ENCODE results near the gene RALGPS1. TPM values are rescaled to one million over a fixed set of nuclear protein-coding genes. Genes with fewer than 3 reads are reported as not detected.
A peak's percentile ranks its signal among the peaks of the same experiment; 100 is the strongest.

The RALGPS1 gene
- total RNA-seq, 5 donors from 2014 or later (not counting 1 experiment from before 2014, with no cell fraction given), result 7.3 to 13.9 (median 9.4) TPM

- Mint-ChIP-seq H3K4me3 (peak overlapping the region in 1 of 3 donors; percentile 53), H3K9me3 (no peaks in the 10 kb centered on the region), H3K4me1 (peaks cover 4 to 7% (median 5%) of the 10 kb centered on the region in 3 donors), H3K36me3 (no peaks in the 10 kb centered on the region), H3K27me3 (peaks cover 18 to 43% of the 10 kb centered on the region in 2 donors), H3K27ac (no peak overlapping the region)
- Histone ChIP-seq H3K4me1 (ENCODE audit: control insufficient read depth in 1 of 2, extremely low read depth in 1 of 2, insufficient read depth in 2 of 2, low read length in 2 of 2) (peaks cover 0 to 11% of the 10 kb centered on the region in 2 experiments), H3K4me3 (ENCODE audit: control insufficient read depth in 1 of 2, extremely low read depth in 1 of 2, low read length in 1 of 2) (peak overlapping the region in 1 of 2 donors; percentile 2), H3K27me3 (replicated peaks in 1 of 2; ENCODE audit: control insufficient read depth in 2 of 2, extremely low read depth in 1 of 2, insufficient read depth in 2 of 2, low read length in 1 of 2) (peaks cover 4 to 35% of the 10 kb centered on the region in 2 experiments), H3K9me3 (no peaks in the 10 kb centered on the region), H3K27ac (ENCODE audit: low read length) (no peak overlapping the region), H3K36me3 (ENCODE audit: control insufficient read depth in 2 of 2, extremely low read depth in 1 of 2, insufficient read depth in 1 of 2, low read length in 1 of 2) (no peaks in the 10 kb centered on the region)
- peak in 2 of 4 experiments; percentile 37 to 48 for ATAC-seq (replicated peaks in 1 of 4)
- POLR2A ChIA-PET, result no interaction called here
- CTCF ChIA-PET, result no interaction called here
- DNase-seq, result no peak
- WGBS (ENCODE audit: insufficient coverage), result 57% methylated on average over 13 of the region's 16 CpGs
Measured at GRCh38 chr9:127123064-127123890, 208.7 kb downstream of the RALGPS1 start.

GRCh38 chr9:127124111-127124531 lies 209.5 kb downstream of the RALGPS1 start:
- ATAC-seq (replicated peaks in 1 of 4), result no peak
- ChIA-PET POLR2A (no interaction called here), CTCF (no interaction called here)
- Mint-ChIP-seq H3K27me3 (peaks cover 18 to 43% of the 10 kb centered on the region in 2 donors), H3K27ac (no peak overlapping the region), H3K36me3 (no peaks in the 10 kb centered on the region), H3K4me3 (no peak overlapping the region), H3K9me3 (no peaks in the 10 kb centered on the region), H3K4me1 (peaks cover 4 to 7% (median 5%) of the 10 kb centered on the region in 3 donors)
- no peak overlapping the region for H3K27ac ChIP-seq (ENCODE audit: low read length)
- H3K36me3 ChIP-seq (ENCODE audit: control insufficient read depth in 2 of 2, extremely low read depth in 1 of 2, insufficient read depth in 1 of 2, low read length in 1 of 2), result no peaks in the 10 kb centered on the region
- no peak for DNase-seq
- H3K9me3 ChIP-seq, result no peaks in the 10 kb centered on the region
- H3K4me1 ChIP-seq (ENCODE audit: control insufficient read depth in 1 of 2, extremely low read depth in 1 of 2, insufficient read depth in 2 of 2, low read length in 2 of 2), result peaks cover 0 to 11% of the 10 kb centered on the region in 2 experiments
- H3K27me3 ChIP-seq (replicated peaks in 1 of 2; ENCODE audit: control insufficient read depth in 2 of 2, extremely low read depth in 1 of 2, insufficient read depth in 2 of 2, low read length in 1 of 2), result peaks cover 4 to 35% of the 10 kb centered on the region in 2 experiments
- WGBS (ENCODE audit: insufficient coverage), result 91% methylated on average over 6 of the region's 7 CpGs
- H3K4me3 ChIP-seq (ENCODE audit: control insufficient read depth in 1 of 2, extremely low read depth in 1 of 2, low read length in 1 of 2), result no peak overlapping the region

GRCh38 chr9:127124792-127125191 lies 210.2 kb downstream of the RALGPS1 start:
- Mint-ChIP-seq H3K9me3 (no peaks in the 10 kb centered on the region), H3K4me3 (no peak overlapping the region), H3K4me1 (peaks cover 4 to 7% (median 5%) of the 10 kb centered on the region in 3 donors), H3K27me3 (peaks cover 18 to 40% of the 10 kb centered on the region in 2 donors), H3K27ac (no peak overlapping the region), H3K36me3 (no peaks in the 10 kb centered on the region)
- peaks cover 4 to 35% of the 10 kb centered on the region in 2 experiments for H3K27me3 ChIP-seq (replicated peaks in 1 of 2; ENCODE audit: control insufficient read depth in 2 of 2, extremely low read depth in 1 of 2, insufficient read depth in 2 of 2, low read length in 1 of 2)
- POLR2A ChIA-PET, result no interaction called here
- no peaks in the 10 kb centered on the region for H3K36me3 ChIP-seq (ENCODE audit: control insufficient read depth in 2 of 2, extremely low read depth in 1 of 2, insufficient read depth in 1 of 2, low read length in 1 of 2)
- no peak overlapping the region for H3K4me3 ChIP-seq (ENCODE audit: control insufficient read depth in 1 of 2, extremely low read depth in 1 of 2, low read length in 1 of 2)
- 100% methylated on average over 1 of the region's 2 CpGs for WGBS (ENCODE audit: insufficient coverage)
- ATAC-seq (replicated peaks in 1 of 4) (no peak), DNase-seq (no peak)
- no peak overlapping the region for H3K27ac ChIP-seq (ENCODE audit: low read length)
- no peaks in the 10 kb centered on the region for H3K9me3 ChIP-seq
- CTCF ChIA-PET, result no interaction called here
- H3K4me1 ChIP-seq (ENCODE audit: control insufficient read depth in 1 of 2, extremely low read depth in 1 of 2, insufficient read depth in 2 of 2, low read length in 2 of 2), result peaks cover 0 to 11% of the 10 kb centered on the region in 2 experiments

- no CpG with 5 or more reads among the region's 1 CpG for WGBS (ENCODE audit: insufficient coverage)
- DNase-seq, result no peak
- Histone ChIP-seq H3K9me3 (no peaks in the 10 kb centered on the region), H3K4me1 (ENCODE audit: control insufficient read depth in 1 of 2, extremely low read depth in 1 of 2, insufficient read depth in 2 of 2, low read length in 2 of 2) (peaks cover 0 to 10% of the 10 kb centered on the region in 2 experiments), H3K27ac (ENCODE audit: low read length) (no peak overlapping the region), H3K27me3 (replicated peaks in 1 of 2; ENCODE audit: control insufficient read depth in 2 of 2, extremely low read depth in 1 of 2, insufficient read depth in 2 of 2, low read length in 1 of 2) (peaks cover 0 to 15% of the 10 kb centered on the region in 2 experiments), H3K4me3 (ENCODE audit: control insufficient read depth in 1 of 2, extremely low read depth in 1 of 2, low read length in 1 of 2) (no peak overlapping the region), H3K36me3 (ENCODE audit: control insufficient read depth in 2 of 2, extremely low read depth in 1 of 2, insufficient read depth in 1 of 2, low read length in 1 of 2) (no peaks in the 10 kb centered on the region)
- ChIA-PET POLR2A (no interaction called here), CTCF (no interaction called here)
- no peak for ATAC-seq (replicated peaks in 1 of 4)
- no peak overlapping the region for H3K4me3 Mint-ChIP-seq
- H3K36me3 Mint-ChIP-seq, result no peaks in the 10 kb centered on the region
- H3K9me3 Mint-ChIP-seq, result no peaks in the 10 kb centered on the region
- H3K27ac Mint-ChIP-seq, result no peak overlapping the region
- H3K4me1 Mint-ChIP-seq, result peaks cover 2 to 6% (median 4%) of the 10 kb centered on the region in 3 donors
- H3K27me3 Mint-ChIP-seq, result peaks cover 3 to 23% of the 10 kb centered on the region in 2 donors
Measured at GRCh38 chr9:127126971-127127370, 212.4 kb downstream of the RALGPS1 start.

- WGBS (ENCODE audit: insufficient coverage), result 86% methylated on average over 7 of the region's 9 CpGs
- H3K36me3 ChIP-seq (ENCODE audit: control insufficient read depth in 2 of 2, extremely low read depth in 1 of 2, insufficient read depth in 1 of 2, low read length in 1 of 2), result no peaks in the 10 kb centered on the region
- H3K4me1 ChIP-seq (ENCODE audit: control insufficient read depth in 1 of 2, extremely low read depth in 1 of 2, insufficient read depth in 2 of 2, low read length in 2 of 2), result no peaks in the 10 kb centered on the region
- ChIA-PET CTCF (no interaction called here), POLR2A (no interaction called here)
- Mint-ChIP-seq H3K9me3 (no peaks in the 10 kb centered on the region), H3K27me3 (peaks cover 0 to 12% of the 10 kb centered on the region in 2 donors), H3K36me3 (no peaks in the 10 kb centered on the region), H3K27ac (no peak overlapping the region), H3K4me3 (no peak overlapping the region), H3K4me1 (no peaks in the 10 kb centered on the region)
- DNase-seq (no peak), ATAC-seq (replicated peaks in 1 of 4) (no peak)
- H3K4me3 ChIP-seq (ENCODE audit: control insufficient read depth in 1 of 2, extremely low read depth in 1 of 2, low read length in 1 of 2), result no peak overlapping the region
- peaks cover 0 to 3% of the 10 kb centered on the region in 2 experiments for H3K27me3 ChIP-seq (replicated peaks in 1 of 2; ENCODE audit: control insufficient read depth in 2 of 2, extremely low read depth in 1 of 2, insufficient read depth in 2 of 2, low read length in 1 of 2)
- no peaks in the 10 kb centered on the region for H3K9me3 ChIP-seq
- no peak overlapping the region for H3K27ac ChIP-seq (ENCODE audit: low read length)
Measured at GRCh38 chr9:127128341-127129072, 213.9 kb downstream of the RALGPS1 start.

- WGBS (ENCODE audit: insufficient coverage), result 77% methylated on average over 3 of the region's 5 CpGs
- ChIA-PET CTCF (no interaction called here), POLR2A (no interaction called here)
- Mint-ChIP-seq H3K27ac (no peak overlapping the region), H3K9me3 (no peaks in the 10 kb centered on the region), H3K4me3 (no peak overlapping the region), H3K36me3 (peaks cover 1% of the 10 kb centered on the region), H3K4me1 (no peaks in the 10 kb centered on the region), H3K27me3 (peaks cover 0 to 11% of the 10 kb centered on the region in 2 donors)
- no peaks in the 10 kb centered on the region for H3K4me1 ChIP-seq (ENCODE audit: control insufficient read depth in 1 of 2, extremely low read depth in 1 of 2, insufficient read depth in 2 of 2, low read length in 2 of 2)
- no peaks in the 10 kb centered on the region for H3K36me3 ChIP-seq (ENCODE audit: control insufficient read depth in 2 of 2, extremely low read depth in 1 of 2, insufficient read depth in 1 of 2, low read length in 1 of 2)
- H3K9me3 ChIP-seq, result no peaks in the 10 kb centered on the region
- H3K27me3 ChIP-seq (replicated peaks in 1 of 2; ENCODE audit: control insufficient read depth in 2 of 2, extremely low read depth in 1 of 2, insufficient read depth in 2 of 2, low read length in 1 of 2), result peaks cover 0 to 6% of the 10 kb centered on the region in 2 experiments
- no peak overlapping the region for H3K4me3 ChIP-seq (ENCODE audit: control insufficient read depth in 1 of 2, extremely low read depth in 1 of 2, low read length in 1 of 2)
- no peak overlapping the region for H3K27ac ChIP-seq (ENCODE audit: low read length)
- ATAC-seq (replicated peaks in 1 of 4) (no peak), DNase-seq (no peak)
Measured at GRCh38 chr9:127129073-127129717, 214.6 kb downstream of the RALGPS1 start.
